GM21447 (cell line): ENCODE results near the gene DMWD.

ENCODE experiments used
- ATAC-seq: cut with Tn5 transposase; IDR thresholded peaks from one replicate; pipeline ENCODE4 v1.9.1; 2021; ENCODE audit not compliant: unreplicated experiment

DMWD gene

DNA sequence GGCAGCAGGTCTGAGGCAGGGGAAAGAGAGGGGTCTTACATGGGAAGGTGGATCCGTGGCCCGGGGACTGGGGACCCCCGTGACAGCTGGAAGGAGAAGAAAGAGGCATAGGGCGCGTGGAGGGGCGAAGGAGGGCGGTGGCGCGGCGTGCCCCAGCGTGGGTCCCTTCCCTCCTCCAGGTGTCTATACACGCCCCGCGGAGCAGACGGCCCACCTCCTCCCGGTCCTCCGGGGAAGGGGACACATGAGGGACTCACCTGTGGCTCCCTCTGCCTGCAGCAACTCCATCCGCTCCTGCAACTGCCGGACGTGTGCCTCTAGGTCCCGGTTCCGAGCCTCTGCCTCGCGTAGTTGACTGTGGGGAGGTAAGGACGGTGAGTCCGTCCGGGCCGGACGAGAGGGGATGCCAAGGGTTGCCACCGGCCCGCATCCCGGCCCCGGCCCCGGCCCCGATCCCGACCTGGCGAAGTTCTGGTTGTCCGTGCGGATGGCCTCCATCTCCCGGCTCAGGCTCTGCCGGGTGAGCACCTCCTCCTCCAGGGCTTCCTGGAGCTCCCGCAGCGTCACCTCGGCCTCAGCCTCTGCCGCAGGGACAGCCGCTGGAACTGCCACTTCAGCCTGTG, 21.2 kb downstream of the DMWD start:
- no peak for ATAC-seq

DNA sequence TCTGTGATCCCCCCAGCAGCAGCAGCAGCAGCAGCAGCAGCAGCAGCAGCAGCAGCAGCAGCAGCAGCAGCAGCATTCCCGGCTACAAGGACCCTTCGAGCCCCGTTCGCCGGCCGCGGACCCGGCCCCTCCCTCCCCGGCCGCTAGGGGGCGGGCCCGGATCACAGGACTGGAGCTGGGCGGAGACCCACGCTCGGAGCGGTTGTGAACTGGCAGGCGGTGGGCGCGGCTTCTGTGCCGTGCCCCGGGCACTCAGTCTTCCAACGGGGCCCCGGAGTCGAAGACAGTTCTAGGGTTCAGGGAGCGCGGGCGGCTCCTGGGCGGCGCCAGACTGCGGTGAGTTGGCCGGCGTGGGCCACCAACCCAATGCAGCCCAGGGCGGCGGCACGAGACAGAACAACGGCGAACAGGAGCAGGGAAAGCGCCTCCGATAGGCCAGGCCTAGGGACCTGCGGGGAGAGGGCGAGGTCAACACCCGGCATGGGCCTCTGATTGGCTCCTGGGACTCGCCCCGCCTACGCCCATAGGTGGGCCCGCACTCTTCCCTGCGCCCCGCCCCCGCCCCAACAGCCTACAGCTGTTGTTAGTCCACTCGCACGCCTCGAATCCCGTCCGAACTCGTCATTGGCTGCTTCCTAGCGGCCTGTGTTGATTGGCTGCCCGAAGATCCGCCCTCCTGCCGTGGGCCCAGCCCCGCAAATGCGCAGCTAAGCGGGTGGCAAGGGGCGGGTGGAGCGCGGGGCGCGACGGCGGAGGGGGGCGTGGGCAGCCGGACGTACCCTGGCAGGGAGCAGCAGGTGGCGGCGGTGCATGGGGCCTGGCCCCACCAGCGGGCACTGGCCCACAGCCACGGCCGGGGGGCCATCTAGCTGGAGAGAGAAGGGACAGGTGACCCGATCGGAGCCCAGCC, 22.2 kb downstream of the DMWD start:
- peak; percentile 53 for ATAC-seq

DNA sequence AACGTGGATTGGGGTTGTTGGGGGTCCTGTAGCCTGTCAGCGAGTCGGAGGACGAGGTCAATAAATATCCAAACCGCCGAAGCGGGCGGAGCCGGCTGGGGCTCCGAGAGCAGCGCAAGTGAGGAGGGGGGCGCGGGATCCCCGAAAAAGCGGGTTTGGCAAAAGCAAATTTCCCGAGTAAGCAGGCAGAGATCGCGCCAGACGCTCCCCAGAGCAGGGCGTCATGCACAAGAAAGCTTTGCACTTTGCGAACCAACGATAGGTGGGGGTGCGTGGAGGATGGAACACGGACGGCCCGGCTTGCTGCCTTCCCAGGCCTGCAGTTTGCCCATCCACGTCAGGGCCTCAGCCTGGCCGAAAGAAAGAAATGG, 22.8 kb downstream of the DMWD start:
- ATAC-seq = no peak

DNA sequence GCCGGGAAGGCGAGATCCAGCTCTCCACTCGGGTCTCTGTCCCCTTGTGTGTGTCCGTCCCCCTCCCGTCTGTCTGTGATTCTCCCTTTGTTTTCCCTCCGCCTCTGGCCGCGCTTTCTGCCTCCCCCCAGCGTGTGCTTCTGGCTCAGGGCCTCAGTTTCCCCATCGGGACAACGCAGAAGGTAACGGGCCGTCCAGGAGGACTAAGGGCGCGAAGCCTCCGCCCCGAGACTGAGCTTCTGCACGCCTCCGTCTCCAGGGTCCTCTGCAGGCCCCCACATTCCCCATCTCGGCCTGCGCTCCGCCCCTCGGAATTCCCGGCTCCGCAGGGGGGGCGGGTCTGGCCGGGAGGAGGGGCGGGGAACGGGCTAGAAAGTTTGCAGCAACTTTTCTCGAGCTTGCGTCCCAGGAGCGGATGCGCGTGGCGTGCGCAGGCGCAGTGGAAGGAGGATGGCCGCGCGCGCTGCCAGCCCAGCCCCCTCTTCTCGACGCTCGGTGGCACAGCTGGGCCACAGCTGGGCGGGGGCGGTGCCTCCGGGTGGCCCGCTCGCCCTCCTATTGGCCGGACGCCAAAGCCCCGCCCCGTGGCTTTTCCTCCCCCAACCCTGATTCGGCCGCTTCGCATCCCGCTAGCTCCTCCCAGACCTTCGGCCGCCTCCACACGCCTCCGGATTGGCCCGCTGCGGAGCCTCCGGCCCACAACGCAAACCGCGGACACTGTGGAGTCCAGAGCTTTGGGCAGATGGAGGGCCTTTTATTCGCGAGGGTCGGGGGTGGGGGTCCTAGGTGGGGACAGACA, 23.5 kb downstream of the DMWD start, which contains the start of gene SIX5:
TSS of gene SIX5 (minus strand) at position 269 of the 799 bp plus-strand sequence. CDS start 408 bp downstream, outside the sequence.
- ATAC-seq = peak; percentile 43

DNA sequence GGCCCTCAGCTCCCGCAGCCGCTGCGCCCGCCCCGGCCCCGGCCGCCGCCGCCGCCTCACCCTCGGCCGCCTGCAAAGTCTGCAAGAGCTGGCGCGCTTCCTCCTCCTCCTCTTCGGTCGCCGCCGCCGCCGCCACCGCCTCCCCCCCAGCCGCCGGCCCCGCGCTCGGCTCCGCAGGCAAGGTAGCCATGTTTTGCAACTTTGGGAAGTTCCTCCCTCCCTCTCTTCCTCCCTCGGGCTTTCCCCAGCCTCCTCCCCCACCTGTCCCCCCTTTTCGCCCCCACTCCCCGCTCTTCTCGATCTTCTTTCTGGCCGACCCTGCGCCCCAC, 24.0 kb downstream of the DMWD start:
- no peak for ATAC-seq

DNA sequence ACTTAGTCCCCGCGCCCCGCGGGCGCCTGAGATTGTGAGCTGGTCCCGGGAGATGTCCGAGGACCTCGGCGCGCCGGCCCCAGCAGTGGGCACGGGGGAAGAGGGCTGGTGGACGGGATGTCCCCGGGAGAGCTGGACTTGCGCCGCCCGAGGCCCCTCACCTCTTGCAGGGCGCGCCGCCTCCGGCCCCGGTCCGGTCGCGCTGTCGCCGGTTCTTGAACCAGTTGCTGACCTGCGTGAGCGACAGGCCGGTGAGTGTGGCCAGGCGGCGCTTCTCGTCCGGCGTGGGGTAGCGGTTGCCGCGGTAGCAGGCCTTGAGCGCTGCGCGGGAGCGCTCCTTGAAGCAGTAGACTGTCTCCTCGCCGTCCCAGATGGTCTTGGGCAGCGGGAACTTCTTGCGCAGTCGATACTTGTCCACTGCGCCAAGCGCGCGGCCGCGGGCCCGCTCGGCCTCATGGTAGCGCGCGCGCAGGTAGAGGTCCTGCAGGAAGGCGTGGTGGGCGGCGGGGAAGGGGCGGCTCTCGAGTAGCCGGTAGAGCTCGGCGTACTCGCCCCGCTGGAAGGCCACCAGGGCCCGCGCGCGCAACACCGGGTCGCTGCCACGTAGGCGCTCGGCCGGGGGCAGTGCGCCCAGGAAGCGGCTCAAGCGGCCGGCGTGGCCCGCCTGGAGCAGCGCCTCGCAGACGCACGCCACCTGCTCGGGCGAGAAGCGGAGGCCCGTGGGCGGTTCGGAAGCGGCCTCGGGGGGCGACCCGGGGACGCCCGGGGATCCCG, 24.6 kb downstream of the DMWD start:
- no peak for ATAC-seq

DNA sequence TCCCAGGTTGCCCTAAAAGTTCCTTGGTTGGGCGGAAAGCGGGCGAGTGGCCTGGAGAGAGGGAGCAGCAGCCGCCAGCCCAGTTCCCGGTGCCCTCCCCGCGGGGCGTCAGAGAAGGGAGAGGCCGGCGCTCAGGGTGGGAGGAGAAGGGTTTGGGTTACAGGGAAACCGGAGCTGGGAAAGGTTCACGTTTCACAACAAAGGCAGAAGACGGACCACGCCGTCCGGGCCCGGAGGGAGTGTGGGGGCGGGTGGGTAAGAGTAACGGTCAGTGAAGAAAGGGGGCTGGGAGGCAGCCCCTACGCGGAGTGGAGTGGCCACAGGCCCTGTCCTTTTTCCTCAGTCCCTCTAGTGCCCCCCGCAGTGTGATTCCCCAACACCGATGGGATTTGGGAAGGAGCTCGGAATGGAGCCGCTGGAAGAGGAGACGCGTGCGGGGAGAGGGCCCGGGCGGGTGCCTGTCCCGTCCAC, 25.2 kb downstream of the DMWD start:
- ATAC-seq = no peak

DNA sequence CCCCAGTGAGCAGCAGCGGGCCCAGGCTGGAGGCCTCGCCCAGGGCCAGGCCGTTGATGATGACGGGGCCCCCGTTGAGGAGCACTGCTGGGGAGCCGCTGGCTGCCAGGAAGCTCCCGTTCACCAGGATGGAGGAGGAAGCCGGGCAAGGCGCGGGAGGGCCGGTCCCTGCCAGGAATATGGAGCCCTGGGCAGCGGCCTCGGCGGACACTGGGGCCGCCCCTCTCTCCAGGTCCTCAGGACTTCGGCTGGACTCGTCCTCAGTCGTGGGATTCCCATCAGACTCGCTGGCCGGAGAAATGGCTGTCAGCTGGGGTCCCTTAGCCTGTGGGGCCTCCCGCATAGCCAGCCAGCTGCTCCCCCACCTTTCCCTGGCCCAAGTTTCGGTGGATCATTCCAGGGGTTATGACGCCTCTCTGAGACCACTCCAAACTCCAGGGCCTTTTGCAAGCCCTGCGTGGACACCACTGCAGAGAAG, 25.7 kb downstream of the DMWD start:
- ATAC-seq = no peak

DNA sequence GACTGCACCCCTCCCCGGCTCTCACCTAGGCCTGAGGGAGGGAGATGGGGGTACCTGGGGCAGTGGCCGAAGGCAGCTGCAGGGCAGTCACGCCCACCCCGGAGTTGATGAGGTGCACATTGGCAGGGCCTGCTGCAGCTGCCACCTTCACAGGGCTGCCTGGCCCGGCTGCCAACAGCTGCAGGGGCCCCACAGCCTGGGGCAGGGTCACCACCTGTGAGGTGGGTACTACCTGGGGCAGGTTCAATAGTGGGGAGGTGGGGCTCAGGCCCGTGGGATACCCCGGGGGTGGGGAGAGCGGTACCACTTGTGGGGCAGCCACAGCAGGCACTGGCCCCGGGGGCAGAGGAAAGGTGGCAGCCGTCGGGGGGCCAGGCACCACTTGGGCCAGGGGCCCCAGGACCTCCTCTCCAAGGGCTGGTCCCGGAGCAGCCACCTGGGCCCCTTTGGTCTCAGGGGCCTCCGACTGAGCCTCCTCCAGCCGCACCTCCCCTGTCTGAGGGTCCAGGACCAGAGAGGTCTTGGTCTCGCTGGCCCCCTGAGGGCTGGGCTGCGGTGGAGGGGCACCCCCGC, 26.3 kb downstream of the DMWD start:
- no peak for ATAC-seq

DNA sequence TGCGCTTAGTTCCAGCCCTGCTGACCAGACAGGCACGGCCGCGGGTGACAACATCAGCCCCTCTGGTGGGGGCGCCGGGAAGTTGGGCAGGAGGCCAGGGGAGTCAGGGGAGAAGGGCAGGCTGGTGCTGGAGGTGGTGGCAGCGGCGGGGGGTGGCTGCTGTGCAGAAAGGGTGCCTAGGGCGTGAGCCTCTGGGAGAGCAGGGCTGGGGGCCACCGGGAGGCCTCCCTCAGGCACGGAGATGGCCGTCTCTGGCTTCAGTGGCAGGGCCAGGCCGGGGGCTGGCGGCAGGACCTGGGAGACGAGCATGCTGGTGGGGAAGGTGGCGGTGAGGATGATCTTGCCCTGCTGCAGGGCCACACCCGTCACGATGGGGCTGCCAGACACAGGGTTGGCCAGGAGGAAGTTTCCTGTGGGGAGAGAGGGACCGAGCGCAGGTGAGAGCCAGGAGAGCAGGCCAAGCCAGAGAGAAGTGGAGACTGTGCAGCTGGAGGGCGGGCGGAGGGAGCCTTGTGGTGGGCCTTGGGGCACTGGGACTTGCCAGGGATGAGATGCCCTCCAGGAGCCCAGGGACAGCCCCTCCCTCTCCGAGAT, 26.8 kb downstream of the DMWD start:
- ATAC-seq = no peak

DNA sequence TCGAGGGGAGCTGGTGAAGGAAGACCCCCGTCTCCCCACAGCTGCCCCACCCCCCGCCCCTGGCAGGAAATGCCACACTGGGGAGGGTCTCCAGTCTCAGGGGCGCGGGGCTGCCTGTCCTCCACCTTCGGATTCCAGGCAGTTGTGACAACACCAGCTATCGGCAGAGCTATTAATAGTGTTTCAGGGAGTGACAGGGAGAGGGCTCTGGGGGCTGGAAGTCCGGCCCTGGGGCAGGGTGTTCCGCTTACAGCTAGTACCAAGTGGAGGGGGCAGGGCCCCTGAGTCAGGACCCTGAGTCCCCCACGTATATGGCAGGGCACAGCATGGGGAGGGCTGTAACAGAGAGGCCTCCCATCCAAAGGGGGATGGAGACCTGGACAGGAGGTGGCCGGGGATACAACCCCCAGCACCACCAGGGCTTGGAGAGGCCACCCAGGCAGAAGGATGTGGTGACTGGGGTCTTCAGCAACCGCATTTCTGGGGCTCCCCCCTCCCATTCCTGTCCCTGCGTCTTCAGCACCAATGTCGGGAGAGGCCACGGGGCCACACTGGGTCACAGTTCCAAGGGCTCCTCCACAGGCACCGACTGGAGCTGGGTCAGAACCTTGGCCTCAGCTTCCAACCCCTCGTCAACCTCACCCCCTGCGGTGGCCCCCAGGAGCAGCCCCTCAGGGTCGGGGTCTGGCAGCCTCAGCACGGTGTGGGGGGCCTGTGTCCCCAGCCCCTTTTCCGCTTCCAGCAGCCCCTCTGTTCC, 27.5 kb downstream of the DMWD start:
- ATAC-seq = no peak

DNA sequence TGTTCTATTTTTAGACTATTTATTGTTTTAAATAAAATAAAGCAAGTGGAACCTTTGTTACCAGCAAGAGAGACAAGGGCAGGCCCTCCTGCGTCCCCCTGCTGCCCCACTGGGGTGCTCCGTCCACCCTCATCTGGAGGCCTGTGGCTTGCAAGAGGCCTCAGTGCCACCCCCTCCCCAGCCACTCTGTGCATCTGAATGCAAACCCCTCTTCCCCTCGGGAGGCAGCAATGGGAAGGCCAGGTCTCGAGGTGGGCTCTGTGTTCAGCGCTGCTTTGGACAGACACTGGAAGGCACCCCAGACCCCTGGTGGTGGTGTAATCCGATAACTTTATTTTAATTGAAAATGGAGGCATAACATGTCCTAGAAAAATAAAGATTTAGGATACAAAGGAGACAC, 28.2 kb downstream of the DMWD start:
- ATAC-seq = no peak

DNA sequence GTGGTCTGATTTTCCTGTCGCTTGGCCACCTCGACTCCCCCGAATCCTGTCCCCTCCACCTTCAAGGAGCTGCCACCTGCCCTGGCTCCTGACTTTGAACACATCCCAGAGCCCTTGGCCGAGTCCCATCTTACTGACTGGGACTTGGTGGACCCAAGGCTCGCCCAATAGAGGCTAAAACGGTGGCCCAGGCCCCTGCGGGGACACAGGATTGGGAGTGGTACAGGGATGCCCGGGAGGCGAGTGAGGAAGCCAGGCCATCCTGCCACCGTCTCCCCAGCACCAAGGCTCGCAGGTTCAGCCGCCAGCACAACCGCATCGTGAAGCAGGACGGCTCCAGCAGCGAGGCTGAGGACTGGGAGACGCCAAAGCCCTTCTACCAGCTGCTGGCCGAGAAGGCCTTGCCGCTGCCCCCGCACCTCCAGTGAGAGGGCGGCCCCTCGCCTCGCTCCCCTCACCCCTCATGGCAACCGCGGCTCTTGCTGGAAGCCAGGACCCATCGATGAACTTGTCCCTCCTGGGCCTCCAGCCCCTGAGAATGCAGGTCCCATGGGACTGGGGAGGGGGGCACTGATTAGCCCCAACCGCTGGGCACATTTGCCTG, 28.9 kb downstream of the DMWD start:
- ATAC-seq = no peak

DNA sequence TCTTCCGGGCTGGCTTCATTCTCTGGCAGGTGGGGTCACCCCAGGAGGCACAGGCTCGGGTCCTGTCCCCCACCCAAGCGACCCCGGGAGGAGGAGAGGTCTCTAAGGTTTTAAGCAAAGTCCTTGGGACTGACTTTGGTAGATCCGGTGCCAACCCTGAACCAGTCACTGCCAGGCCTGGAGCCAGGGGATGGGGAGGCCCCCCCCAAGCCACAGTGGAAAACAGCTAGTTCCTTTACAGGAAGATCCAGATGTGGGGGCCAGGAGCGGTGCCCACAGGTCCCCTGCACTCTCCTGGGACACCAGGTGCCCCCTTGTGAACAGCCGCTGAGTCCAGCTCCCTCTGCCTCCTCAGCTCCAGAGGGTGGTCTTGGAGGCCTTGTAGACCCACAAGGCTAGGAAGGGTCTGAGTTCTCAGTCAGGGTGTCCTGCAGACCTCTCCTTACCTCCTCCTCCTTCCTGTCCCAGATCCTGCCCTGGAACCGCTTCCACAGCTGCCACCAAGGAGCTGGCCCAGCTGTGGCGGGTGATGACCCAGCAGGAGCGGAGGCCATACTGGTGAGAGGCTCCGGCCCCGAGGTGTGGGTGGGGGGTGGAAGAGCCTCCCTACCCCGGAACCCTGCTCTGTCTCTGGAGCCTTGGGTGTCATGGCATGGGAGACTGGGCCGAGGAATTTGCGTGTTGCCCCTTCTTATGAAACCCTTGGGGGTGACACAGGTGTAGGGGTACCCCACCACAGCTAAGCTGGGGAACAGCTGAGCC, 29.6 kb downstream of the DMWD start:
- ATAC-seq = no peak

DNA sequence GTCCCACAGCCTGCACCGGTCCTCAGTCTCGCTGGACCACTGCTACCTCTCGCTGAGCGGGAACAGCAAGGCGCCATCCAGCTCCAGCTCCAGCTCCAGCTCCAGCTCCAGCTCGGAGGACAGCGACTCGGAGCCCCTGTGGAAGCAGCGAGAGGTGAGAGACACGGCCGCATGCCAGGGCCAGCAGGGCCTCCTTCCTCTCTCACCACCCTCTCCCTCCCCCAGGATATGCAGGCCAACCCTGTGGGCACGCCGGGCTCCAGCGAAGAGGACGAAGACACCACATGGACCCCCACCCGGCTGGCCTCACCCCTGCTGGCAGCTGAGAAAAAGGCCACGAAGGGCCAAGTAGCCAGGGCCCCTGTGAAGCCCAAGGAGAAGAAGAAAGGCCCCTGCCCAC, 30.9 kb downstream of the DMWD start:
- ATAC-seq = no peak

DNA sequence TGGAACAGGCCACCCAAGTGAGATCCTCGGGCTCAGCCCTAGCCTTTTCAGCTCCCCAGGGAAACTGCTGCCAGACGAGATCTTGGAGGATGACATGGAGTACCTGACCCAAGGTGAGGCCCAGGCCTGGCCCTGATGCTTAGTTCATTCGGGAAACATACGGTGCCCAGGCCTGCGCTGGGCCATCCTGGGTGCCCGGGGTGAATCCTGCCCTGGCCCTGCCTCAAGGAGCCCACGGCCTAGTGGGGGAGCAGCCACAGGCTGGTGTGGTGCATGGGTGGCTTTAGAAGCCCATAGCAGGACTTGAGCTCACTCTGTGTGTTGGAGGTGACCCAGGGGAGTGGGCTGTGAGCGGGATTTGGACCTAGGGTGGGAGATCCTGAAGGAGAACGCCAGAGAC, 33.7 kb downstream of the DMWD start:
- ATAC-seq = no peak

DNA sequence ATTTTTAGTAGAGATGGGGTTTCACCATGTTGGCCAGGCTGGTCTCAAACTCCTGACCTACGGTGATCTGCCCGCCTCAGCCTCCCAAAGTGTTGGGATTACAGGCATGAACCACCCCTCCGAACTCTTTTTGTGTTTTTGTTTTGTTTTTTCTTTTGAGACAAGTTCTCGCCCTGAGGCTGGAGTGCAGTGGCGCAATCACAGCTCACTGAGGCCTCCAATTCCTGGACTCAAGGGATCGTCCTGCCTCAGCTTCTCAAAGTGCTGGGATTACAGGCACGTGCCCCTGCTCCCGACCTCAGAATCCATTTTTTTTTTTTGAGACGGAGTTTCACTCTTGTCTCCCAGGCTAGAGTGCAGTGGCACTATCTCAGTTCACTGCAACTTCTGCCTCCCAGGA, 35.0 kb downstream of the DMWD start:
- ATAC-seq = no peak

DNA sequence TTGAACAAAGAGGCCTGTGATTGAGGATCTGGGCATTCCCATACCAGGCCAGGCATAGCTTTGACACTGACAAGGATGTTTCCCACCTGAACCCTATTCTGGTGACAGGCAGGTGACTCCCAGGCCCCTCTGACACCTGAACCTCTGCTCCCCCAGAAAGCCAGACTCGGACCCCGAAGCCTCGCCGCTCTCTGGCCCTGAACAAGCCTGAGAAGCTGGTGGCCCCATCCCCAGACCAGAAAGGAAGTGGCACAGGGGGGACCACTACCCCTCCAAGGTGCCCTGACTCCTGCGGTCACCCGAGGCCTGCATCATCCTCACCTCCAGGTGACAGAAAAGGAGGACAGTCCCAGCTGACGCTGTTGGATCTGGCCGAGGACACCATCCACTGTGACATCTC, 38.3 kb downstream of the DMWD start:
- no peak for ATAC-seq
